22Rv1 (cell line): Measurements from ENCODE around the gene HAUS3.

Source experiments
- ZFX ChIP-seq: fragments of 450-650 bp; IDR thresholded peaks from 2 replicates; pipeline ENCODE4 v1.6.1; 2017; ENCODE audit warnings: antibody characterized with exemption, borderline replicate concordance
- TF ChIP-seq, protein P1 (sequence below): fragments of 450-650 bp; IDR thresholded peaks from 2 replicates; pipeline ENCODE4 v1.5.1; 2017; ENCODE audit warnings: mild to moderate bottlenecking

DNA sequence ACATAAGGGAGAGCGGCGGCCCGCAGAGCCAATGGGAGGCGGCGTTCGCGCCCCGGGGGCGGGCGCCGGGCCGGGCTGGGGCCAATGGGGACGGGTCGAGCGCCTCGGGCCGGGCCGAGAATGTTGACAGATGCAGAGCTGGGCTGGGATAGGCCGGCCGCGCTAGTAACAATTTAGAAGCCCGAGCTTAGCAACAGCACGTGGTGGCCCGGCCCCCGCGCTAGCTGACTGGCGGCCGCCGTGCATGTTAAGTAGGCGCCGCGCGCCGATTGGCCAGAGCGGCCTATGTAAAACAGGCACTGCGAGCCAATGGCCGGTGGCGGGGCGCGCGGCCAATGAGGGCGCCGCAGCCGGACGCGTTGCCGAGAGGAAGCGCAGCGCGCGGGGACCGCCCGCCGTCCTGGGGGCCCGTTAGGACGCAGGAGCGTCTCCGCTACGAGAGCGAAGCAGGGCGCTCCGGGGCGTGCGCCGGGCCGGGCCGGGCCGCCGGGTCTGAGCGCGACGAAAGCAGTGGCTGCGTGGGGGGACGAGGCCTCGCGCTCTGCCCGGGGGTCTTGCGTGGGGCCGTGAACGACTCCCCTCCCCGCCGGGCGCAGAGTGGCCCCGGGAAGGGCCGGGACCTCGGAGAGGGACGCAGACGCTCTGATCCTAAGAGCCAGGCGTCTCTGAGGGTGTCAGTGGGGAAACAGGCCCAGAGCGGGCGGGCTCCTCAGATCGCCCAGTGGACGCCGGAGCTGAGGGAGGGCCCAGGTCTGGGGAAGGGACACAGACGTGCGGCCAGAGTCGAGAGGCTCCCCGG lies 20.4 kb upstream of the HAUS3 start:
- TF ChIP-seq, protein P1, sequence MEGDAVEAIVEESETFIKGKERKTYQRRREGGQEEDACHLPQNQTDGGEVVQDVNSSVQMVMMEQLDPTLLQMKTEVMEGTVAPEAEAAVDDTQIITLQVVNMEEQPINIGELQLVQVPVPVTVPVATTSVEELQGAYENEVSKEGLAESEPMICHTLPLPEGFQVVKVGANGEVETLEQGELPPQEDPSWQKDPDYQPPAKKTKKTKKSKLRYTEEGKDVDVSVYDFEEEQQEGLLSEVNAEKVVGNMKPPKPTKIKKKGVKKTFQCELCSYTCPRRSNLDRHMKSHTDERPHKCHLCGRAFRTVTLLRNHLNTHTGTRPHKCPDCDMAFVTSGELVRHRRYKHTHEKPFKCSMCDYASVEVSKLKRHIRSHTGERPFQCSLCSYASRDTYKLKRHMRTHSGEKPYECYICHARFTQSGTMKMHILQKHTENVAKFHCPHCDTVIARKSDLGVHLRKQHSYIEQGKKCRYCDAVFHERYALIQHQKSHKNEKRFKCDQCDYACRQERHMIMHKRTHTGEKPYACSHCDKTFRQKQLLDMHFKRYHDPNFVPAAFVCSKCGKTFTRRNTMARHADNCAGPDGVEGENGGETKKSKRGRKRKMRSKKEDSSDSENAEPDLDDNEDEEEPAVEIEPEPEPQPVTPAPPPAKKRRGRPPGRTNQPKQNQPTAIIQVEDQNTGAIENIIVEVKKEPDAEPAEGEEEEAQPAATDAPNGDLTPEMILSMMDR: no peak
- no peak for TF ChIP-seq ZFX
